Stimulated activated CD4-positive, alpha-beta T cell treated with anti-CD3 and anti-CD28 coated beads, Interleukin-4, amount 100 ng/mL, for 24 hours (primary cell): Measurements from ENCODE around the gene PLA2G2E.
"Not testable (repeated sequence)": the region's sequence is repeated elsewhere in the genome, so short reads cannot be mapped to it uniquely, and the experiment has no call there.

Source experiments
- DNase-seq: peaks from one replicate; pipeline ENCODE4 v3.0.0-alpha.2; 2020

PLA2G2E gene

GRCh38 chr1:19923137-19923952, at the start of gene PLA2G2E:
TSS of gene PLA2G2E (minus strand) at chr1:19923617. CDS start at chr1:19923559, 58 bp downstream.
- DNase-seq = no peak

GRCh38 chr1:19971664-19972063, 48.2 kb upstream of the PLA2G2E start:
- DNase-seq = no peak

GRCh38 chr1:19969898-19970660, 46.7 kb upstream of the PLA2G2E start:
- DNase-seq = no peak

GRCh38 chr1:19967808-19968207, 44.4 kb upstream of the PLA2G2E start:
- no peak for DNase-seq

GRCh38 chr1:19964542-19964941, 41.1 kb upstream of the PLA2G2E start:
- DNase-seq = no peak

GRCh38 chr1:19963636-19964035, 40.2 kb upstream of the PLA2G2E start:
- no peak for DNase-seq

GRCh38 chr1:19960591-19960990, 37.2 kb upstream of the PLA2G2E start:
- no peak for DNase-seq

GRCh38 chr1:19957779-19958178, 34.4 kb upstream of the PLA2G2E start:
- no peak for DNase-seq

- no peak for DNase-seq
Measured at GRCh38 chr1:19955534-19956170, 32.2 kb upstream of the PLA2G2E start.

- no peak for DNase-seq
Measured at GRCh38 chr1:19954059-19954458, 30.6 kb upstream of the PLA2G2E start.

- DNase-seq = no peak
Measured at GRCh38 chr1:19949016-19949415, 25.6 kb upstream of the PLA2G2E start.

GRCh38 chr1:19946971-19947370, 23.6 kb upstream of the PLA2G2E start:
- no peak for DNase-seq

GRCh38 chr1:19946331-19946751, 22.9 kb upstream of the PLA2G2E start:
- no peak for DNase-seq

GRCh38 chr1:19945914-19946313, 22.5 kb upstream of the PLA2G2E start:
- DNase-seq = no peak

- DNase-seq = no peak
Measured at GRCh38 chr1:19942657-19943056, 19.2 kb upstream of the PLA2G2E start.

GRCh38 chr1:19942088-19942487, 18.7 kb upstream of the PLA2G2E start:
- no peak for DNase-seq

GRCh38 chr1:19941206-19941568, 17.8 kb upstream of the PLA2G2E start:
- no peak for DNase-seq

GRCh38 chr1:19940486-19941205, 17.2 kb upstream of the PLA2G2E start:
- no peak for DNase-seq

- no peak for DNase-seq
Measured at GRCh38 chr1:19938472-19938871, 15.1 kb upstream of the PLA2G2E start.

GRCh38 chr1:19936061-19936750, 12.8 kb upstream of the PLA2G2E start:
- DNase-seq = no peak

- no peak for DNase-seq
Measured at GRCh38 chr1:19934336-19934735, 10.9 kb upstream of the PLA2G2E start.

- DNase-seq = no peak
Measured at GRCh38 chr1:19932866-19933265, 9.4 kb upstream of the PLA2G2E start.

- not testable (repeated sequence) for DNase-seq
Measured at GRCh38 chr1:19927130-19927421, 3.7 kb upstream of the PLA2G2E start.
